Adipocyte (in vitro differentiated cells): ENCODE results near the gene CHAD.

Source experiments
- DNase-seq: peaks from one replicate; pipeline ENCODE4 v3.0.0-alpha.2; 2015; ENCODE audit warnings: low read depth
- H3K27me3 ChIP-seq: replicated peaks from 2 replicates; pipeline ENCODE4 v1.7.0; 2013; ENCODE audit warnings: mild to moderate bottlenecking, low read length, moderate library complexity; ENCODE audit not compliant: control insufficient read depth, insufficient read depth
- H3K36me3 ChIP-seq: 2 replicates; pipeline ENCODE4 v1.7.0; 2013; ENCODE audit warnings: low read length, mild to moderate bottlenecking, moderate library complexity; ENCODE audit not compliant: control insufficient read depth, insufficient read depth, severe bottlenecking
- H3K4me1 ChIP-seq: 2 replicates; pipeline ENCODE4 v1.7.0; 2013; ENCODE audit warnings: mild to moderate bottlenecking, low read length, moderate library complexity; ENCODE audit not compliant: control insufficient read depth, insufficient read depth
- H3K4me3 ChIP-seq: 2 replicates; pipeline ENCODE4 v1.7.0; 2013; ENCODE audit warnings: mild to moderate bottlenecking, low read length, moderate library complexity
- H3K9ac ChIP-seq: 2 replicates; pipeline ENCODE4 v1.7.0; 2013; ENCODE audit warnings: mild to moderate bottlenecking, low read length, moderate library complexity
- H3K9me3 ChIP-seq: 2 replicates; pipeline ENCODE4 v1.7.0; 2013; ENCODE audit warnings: mild to moderate bottlenecking, low read length, moderate library complexity; ENCODE audit not compliant: control insufficient read depth

CHAD gene

GRCh38 chr17:50464121-50464520 lies 4.6 kb downstream of the CHAD start:
- Histone ChIP-seq H3K4me1 (peaks cover 11% of the 10 kb centered on the region), H3K27me3 (peaks cover 12% of the 10 kb centered on the region), H3K9me3 (no peaks in the 10 kb centered on the region), H3K9ac (no peak overlapping the region), H3K4me3 (no peak overlapping the region), H3K36me3 (peaks cover 62% of the 10 kb centered on the region)
- DNase-seq = no peak

- H3K4me3 ChIP-seq = no peak overlapping the region
- no peak overlapping the region for H3K9ac ChIP-seq
- peaks cover 18% of the 10 kb centered on the region for H3K4me1 ChIP-seq
- peaks cover under 1% of the 10 kb centered on the region for H3K27me3 ChIP-seq
- no peak for DNase-seq
- peaks cover 60% of the 10 kb centered on the region for H3K36me3 ChIP-seq
- no peaks in the 10 kb centered on the region for H3K9me3 ChIP-seq
These were observed 6.2 kb downstream of the CHAD start for GRCh38 chr17:50462446-50462845.

GRCh38 chr17:50461550-50462132 lies 7.0 kb downstream of the CHAD start:
- Histone ChIP-seq H3K36me3 (peaks cover 68% of the 10 kb centered on the region), H3K9me3 (no peaks in the 10 kb centered on the region), H3K27me3 (no peaks in the 10 kb centered on the region), H3K4me1 (peaks cover 18% of the 10 kb centered on the region), H3K4me3 (no peak overlapping the region), H3K9ac (no peak overlapping the region)
- DNase-seq = no peak

- H3K4me3 ChIP-seq = no peak overlapping the region
- H3K27me3 ChIP-seq = no peaks in the 10 kb centered on the region
- H3K36me3 ChIP-seq = peaks cover 72% of the 10 kb centered on the region
- no peak overlapping the region for H3K9ac ChIP-seq
- no peaks in the 10 kb centered on the region for H3K9me3 ChIP-seq
- peaks cover 18% of the 10 kb centered on the region for H3K4me1 ChIP-seq
- no peak for DNase-seq
These were observed 7.7 kb downstream of the CHAD start for GRCh38 chr17:50460831-50461526.

GRCh38 chr17:50459756-50460155 lies 8.9 kb downstream of the CHAD start:
- Histone ChIP-seq H3K9me3 (no peaks in the 10 kb centered on the region), H3K27me3 (no peaks in the 10 kb centered on the region), H3K36me3 (peaks cover 72% of the 10 kb centered on the region), H3K4me1 (peaks cover 18% of the 10 kb centered on the region), H3K4me3 (no peak overlapping the region), H3K9ac (no peak overlapping the region)
- no peak for DNase-seq

- no peak for DNase-seq
- no peak overlapping the region for H3K9ac ChIP-seq
- H3K27me3 ChIP-seq = no peaks in the 10 kb centered on the region
- H3K4me1 ChIP-seq = peaks cover 18% of the 10 kb centered on the region
- no peaks in the 10 kb centered on the region for H3K9me3 ChIP-seq
- H3K4me3 ChIP-seq = no peak overlapping the region
- H3K36me3 ChIP-seq = peaks cover 72% of the 10 kb centered on the region
These were observed 9.7 kb downstream of the CHAD start for GRCh38 chr17:50458701-50459676.

- Histone ChIP-seq H3K27me3 (no peaks in the 10 kb centered on the region), H3K36me3 (peaks cover 73% of the 10 kb centered on the region)
These were observed 10.4 kb downstream of the CHAD start for GRCh38 chr17:50458270-50458669.

GRCh38 chr17:50457621-50458020 lies 11.1 kb downstream of the CHAD start:
- no peaks in the 10 kb centered on the region for H3K9me3 ChIP-seq

More at GRCh38 chr17:50458270-50458669, 10.4 kb downstream of the CHAD start:
- Histone ChIP-seq H3K9ac (no peak overlapping the region), H3K4me1 (peaks cover 18% of the 10 kb centered on the region), H3K4me3 (no peak overlapping the region), H3K9me3 (no peaks in the 10 kb centered on the region)
- no peak for DNase-seq

GRCh38 chr17:50453901-50454300 lies 14.8 kb downstream of the CHAD start:
- H3K9me3 ChIP-seq = no peaks in the 10 kb centered on the region
- no peak overlapping the region for H3K9ac ChIP-seq
- peaks cover 22% of the 10 kb centered on the region for H3K4me1 ChIP-seq
- peaks cover 55% of the 10 kb centered on the region for H3K36me3 ChIP-seq
- no peak overlapping the region for H3K4me3 ChIP-seq
- no peaks in the 10 kb centered on the region for H3K27me3 ChIP-seq
- no peak for DNase-seq

More at GRCh38 chr17:50457621-50458020, 11.1 kb downstream of the CHAD start:
- H3K9ac ChIP-seq = no peak overlapping the region
- peaks cover 68% of the 10 kb centered on the region for H3K36me3 ChIP-seq
- DNase-seq = no peak
- no peak overlapping the region for H3K4me3 ChIP-seq
- H3K4me1 ChIP-seq = peaks cover 21% of the 10 kb centered on the region
- H3K27me3 ChIP-seq = no peaks in the 10 kb centered on the region

- H3K4me3 ChIP-seq = no peak overlapping the region
- no peaks in the 10 kb centered on the region for H3K27me3 ChIP-seq
- H3K9ac ChIP-seq = no peak overlapping the region
- DNase-seq = peak; percentile 72
- H3K4me1 ChIP-seq = peaks cover 17% of the 10 kb centered on the region
- peaks cover 58% of the 10 kb centered on the region for H3K36me3 ChIP-seq
- H3K9me3 ChIP-seq = no peaks in the 10 kb centered on the region
These were observed 15.9 kb downstream of the CHAD start for GRCh38 chr17:50452630-50453300.
